NCI-H2196 (cell line): ENCODE measurements around the gene PSMD2.
"Not testable (repeated sequence)": the region's sequence is repeated elsewhere in the genome, so short reads cannot be mapped to it uniquely, and the experiment has no call there.

ENCODE experiments used
- DNase-seq: peaks from one replicate; lab custom pipeline; 2025; ENCODE audit not compliant: unreplicated experiment; lab: John Stamatoyannopoulos, UW

Gene PSMD2

GRCh38 chr3:184337981-184338380, 38.9 kb downstream of the PSMD2 start:
- DNase-seq: no peak

- peak; percentile 100 for DNase-seq
These were observed 39.5 kb downstream of the PSMD2 start for GRCh38 chr3:184338511-184338945.

GRCh38 chr3:184339001-184339400, 40.0 kb downstream of the PSMD2 start:
- DNase-seq: peak; percentile 83

- DNase-seq: not testable (repeated sequence)
These were observed 40.6 kb downstream of the PSMD2 start for GRCh38 chr3:184339451-184340135.

- DNase-seq: peak; percentile 100
These were observed 42.9 kb downstream of the PSMD2 start for GRCh38 chr3:184341925-184342324.

- no peak for DNase-seq
These were observed 44.3 kb downstream of the PSMD2 start for GRCh38 chr3:184343200-184343876.

- DNase-seq: no peak
These were observed 45.7 kb downstream of the PSMD2 start for GRCh38 chr3:184344579-184345316.

GRCh38 chr3:184345317-184346144, 46.5 kb downstream of the PSMD2 start:
- DNase-seq: peak; percentile 95

GRCh38 chr3:184346480-184347190, 47.6 kb downstream of the PSMD2 start:
- DNase-seq: no peak

- no peak for DNase-seq
These were observed 48.4 kb downstream of the PSMD2 start for GRCh38 chr3:184347321-184348056.

GRCh38 chr3:184348057-184348382, 49.0 kb downstream of the PSMD2 start:
- no peak for DNase-seq

GRCh38 chr3:184349563-184350470, 50.8 kb downstream of the PSMD2 start:
- no peak for DNase-seq

- DNase-seq: no peak
These were observed 51.6 kb downstream of the PSMD2 start for GRCh38 chr3:184350618-184351017.

- DNase-seq: no peak
These were observed 52.6 kb downstream of the PSMD2 start for GRCh38 chr3:184351511-184352148.

GRCh38 chr3:184352149-184352785, 53.2 kb downstream of the PSMD2 start:
- peak; percentile 68 for DNase-seq

GRCh38 chr3:184352897-184353545, 54.0 kb downstream of the PSMD2 start:
- no peak for DNase-seq

- no peak for DNase-seq
These were observed 54.5 kb downstream of the PSMD2 start for GRCh38 chr3:184353546-184353941.
